Measurements from ENCODE around the gene MYF6.

GRCh38 chr12:80697270-80697887 is 10.1 kb upstream of the MYF6 start:
- TF ChIP-seq CTCF (conservative IDR thresholded peaks at IDR 0.05 in 1 of 2, IDR thresholded peaks at IDR 0.05 in 1 of 2; ENCODE audit: extremely low read depth in 1 of 2, insufficient read depth in 1 of 2, low read depth in 1 of 2, low read length in 2 of 2) (no peak), EZH2 (IDR thresholded peaks at IDR 0.05; ENCODE audit: borderline replicate concordance, low read length) (no peak)
